Measurements from ENCODE around the gene FAM114A1. TPM values are rescaled to one million over a fixed set of nuclear protein-coding genes. Genes with fewer than 3 reads are reported as not detected.

FAM114A1 gene
- total RNA-seq: 105 TPM

DNA sequence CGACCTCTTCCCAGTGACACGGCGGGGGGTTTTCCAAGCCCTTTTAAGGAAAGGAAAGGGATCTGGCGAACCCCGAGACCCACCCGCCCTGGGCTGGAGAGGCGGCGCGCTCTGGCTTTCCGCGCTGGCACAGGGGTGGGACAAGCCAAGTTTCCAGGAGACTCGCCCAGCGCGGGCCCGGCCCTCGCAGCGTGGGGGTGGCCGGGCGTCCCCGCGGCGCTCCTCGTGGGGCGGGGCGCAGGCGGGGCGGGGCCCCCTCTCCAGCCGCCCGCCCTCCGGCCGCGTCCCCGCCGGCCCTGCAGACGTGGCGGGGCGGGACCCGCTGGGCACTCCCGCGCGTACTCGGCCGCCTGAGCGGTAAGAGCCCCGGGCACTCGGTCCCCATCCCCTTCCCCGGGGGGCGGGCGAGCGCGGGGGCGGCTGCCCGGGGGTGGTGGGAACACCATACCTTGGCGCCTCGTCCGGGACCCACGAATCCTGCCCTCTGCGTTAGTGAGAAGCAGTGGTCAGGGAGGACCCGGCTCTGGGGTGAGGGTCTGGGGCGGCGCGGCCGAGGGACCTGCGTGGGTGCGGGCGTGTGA lies at the start of gene FAM114A1:
FAM114A1 (plus strand) TSS at position 329 of the 581 bp plus-strand sequence. CDS start 10,273 bp downstream, outside the sequence.
- intact Hi-C loops (cut with DNase I): loop anchor here (10.0 kb wide), 1 partner anchor 893 kb away; no protein-coding TSS in a partner anchor
- Histone ChIP-seq H3K36me3 (no peaks in the 10 kb centered on the region), H3K4me3 (peak within 1 kb of the TSS; percentile 89 to 94), H3K27me3 (no peaks in the 10 kb centered on the region), H3K27ac (peak within 1 kb of the TSS; percentile 98), H3K9me3 (no peaks in the 10 kb centered on the region), H3K4me1 (peaks cover 48% of the 10 kb centered on the region)
- no peak for DNase-seq (ENCODE audit: extremely low spot score in 2 of 2)
- TF ChIP-seq, protein P1, sequence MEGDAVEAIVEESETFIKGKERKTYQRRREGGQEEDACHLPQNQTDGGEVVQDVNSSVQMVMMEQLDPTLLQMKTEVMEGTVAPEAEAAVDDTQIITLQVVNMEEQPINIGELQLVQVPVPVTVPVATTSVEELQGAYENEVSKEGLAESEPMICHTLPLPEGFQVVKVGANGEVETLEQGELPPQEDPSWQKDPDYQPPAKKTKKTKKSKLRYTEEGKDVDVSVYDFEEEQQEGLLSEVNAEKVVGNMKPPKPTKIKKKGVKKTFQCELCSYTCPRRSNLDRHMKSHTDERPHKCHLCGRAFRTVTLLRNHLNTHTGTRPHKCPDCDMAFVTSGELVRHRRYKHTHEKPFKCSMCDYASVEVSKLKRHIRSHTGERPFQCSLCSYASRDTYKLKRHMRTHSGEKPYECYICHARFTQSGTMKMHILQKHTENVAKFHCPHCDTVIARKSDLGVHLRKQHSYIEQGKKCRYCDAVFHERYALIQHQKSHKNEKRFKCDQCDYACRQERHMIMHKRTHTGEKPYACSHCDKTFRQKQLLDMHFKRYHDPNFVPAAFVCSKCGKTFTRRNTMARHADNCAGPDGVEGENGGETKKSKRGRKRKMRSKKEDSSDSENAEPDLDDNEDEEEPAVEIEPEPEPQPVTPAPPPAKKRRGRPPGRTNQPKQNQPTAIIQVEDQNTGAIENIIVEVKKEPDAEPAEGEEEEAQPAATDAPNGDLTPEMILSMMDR (IDR thresholded peaks at IDR 0.05): no peak
- TF ChIP-seq POLR2AphosphoS5 (IDR thresholded peaks at IDR 0.05; ENCODE audit: insufficient read depth in 1 of 2, low read depth in 1 of 2): peak in 1 of 2 donors; percentile 58
- peak in 1 of 2 donors; percentile 59 for TF ChIP-seq POLR2A (IDR thresholded peaks at IDR 0.05)

DNA sequence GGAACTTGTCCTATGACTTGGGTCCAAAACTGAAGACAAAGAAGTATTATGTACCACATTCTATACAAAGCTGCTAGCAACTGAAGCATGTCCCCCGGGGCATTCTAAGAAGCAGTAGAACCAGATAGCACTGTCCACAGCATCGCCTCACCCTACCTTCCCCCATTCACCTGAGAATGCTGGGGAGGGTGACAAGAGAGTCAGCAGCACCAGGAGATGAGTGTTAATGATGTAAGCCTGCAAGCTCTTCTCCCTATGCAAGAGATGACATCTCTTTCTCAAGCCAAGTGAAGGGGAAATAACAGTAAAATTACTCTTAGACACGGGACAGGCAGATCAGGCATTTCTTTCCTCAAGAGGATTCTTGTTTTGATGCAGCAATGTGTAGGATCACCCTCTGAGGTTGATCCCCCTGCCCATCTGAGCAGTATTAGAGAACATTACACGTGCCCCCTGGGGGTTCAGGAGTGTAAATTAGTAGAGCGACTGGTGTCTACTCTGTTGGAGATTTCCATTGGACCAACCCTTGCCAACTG lies 49.1 kb upstream of the FAM114A1 start:
- no peak for DNase-seq (ENCODE audit: extremely low spot score in 2 of 2)
- no peak overlapping the region for H3K4me3 ChIP-seq
- H3K9me3 ChIP-seq: no peaks in the 10 kb centered on the region
- TF ChIP-seq, protein P1 (IDR thresholded peaks at IDR 0.05): no peak
- TF ChIP-seq POLR2A (IDR thresholded peaks at IDR 0.05) (no peak), POLR2AphosphoS5 (IDR thresholded peaks at IDR 0.05; ENCODE audit: insufficient read depth in 1 of 2, low read depth in 1 of 2) (no peak)
- H3K27ac ChIP-seq: no peak overlapping the region
- no peaks in the 10 kb centered on the region for H3K27me3 ChIP-seq
- H3K4me1 ChIP-seq: no peaks in the 10 kb centered on the region
- intact Hi-C loops (cut with DNase I): no loop called here
- H3K36me3 ChIP-seq: no peaks in the 10 kb centered on the region

DNA sequence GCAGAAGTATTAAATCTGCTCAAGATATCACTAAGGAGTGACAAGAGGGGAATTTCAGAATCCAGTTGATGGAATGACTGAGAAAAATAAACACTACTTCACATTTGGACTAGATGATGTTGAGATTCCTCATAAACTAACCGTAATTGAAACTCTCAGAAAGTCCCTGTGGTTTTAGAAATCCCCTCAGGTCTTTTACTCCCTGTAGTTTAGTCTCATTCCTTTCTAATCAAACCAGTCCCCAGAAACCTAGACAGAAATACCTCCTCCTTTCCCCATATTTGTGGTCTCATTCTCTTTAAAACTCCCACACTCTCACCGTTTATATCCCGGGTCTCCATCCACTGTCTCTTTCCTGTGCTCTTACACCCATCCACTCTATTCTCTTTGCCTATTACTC lies 48.0 kb upstream of the FAM114A1 start:
- TF ChIP-seq, protein P1 (IDR thresholded peaks at IDR 0.05): no peak
- TF ChIP-seq POLR2AphosphoS5 (IDR thresholded peaks at IDR 0.05; ENCODE audit: insufficient read depth in 1 of 2, low read depth in 1 of 2) (no peak), POLR2A (IDR thresholded peaks at IDR 0.05) (no peak)
- Histone ChIP-seq H3K4me3 (no peak overlapping the region), H3K36me3 (no peaks in the 10 kb centered on the region), H3K9me3 (no peaks in the 10 kb centered on the region), H3K27me3 (no peaks in the 10 kb centered on the region), H3K4me1 (no peaks in the 10 kb centered on the region), H3K27ac (no peak overlapping the region)
- intact Hi-C loops (cut with DNase I): no loop called here
- DNase-seq (ENCODE audit: extremely low spot score in 2 of 2): no peak

DNA sequence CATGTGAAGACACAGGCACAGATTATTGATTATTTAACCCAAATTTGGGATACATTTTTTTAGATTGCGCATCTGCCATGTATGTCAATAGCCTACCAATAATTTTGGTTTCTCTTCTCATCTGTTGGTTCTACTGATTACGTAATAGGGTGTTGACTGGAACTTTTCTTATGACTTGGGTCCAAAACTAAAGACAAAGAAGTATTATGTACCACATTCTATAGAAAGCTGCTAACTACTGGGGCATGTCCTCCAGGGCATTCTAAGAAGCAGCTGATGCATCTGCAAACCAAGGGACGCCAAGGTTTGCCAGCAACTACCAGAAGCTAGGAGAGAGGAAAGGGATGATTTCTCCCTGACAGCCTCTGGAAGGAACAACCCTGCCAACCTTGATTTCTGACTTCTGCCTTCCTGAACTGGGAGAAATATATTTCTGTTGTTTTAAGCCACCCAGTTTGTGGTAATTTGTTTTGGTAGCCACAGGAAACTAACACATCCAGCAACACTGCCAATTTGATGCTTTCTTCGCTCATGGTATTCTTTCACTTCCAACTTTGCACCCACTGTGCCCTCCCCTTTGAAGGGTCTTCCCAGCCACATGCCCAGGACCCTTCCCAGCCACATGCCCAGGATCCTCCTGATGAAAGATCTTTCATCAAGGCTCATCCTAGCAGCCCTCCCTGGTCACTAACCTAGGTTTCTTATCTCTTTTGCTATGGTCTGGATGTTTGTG lies 47.1 kb upstream of the FAM114A1 start:
- DNase-seq (ENCODE audit: extremely low spot score in 2 of 2): no peak
- intact Hi-C loops (cut with DNase I): no loop called here

More for the DNA sequence above, 47.1 kb upstream of the FAM114A1 start:
- Histone ChIP-seq H3K4me1 (no peaks in the 10 kb centered on the region), H3K27ac (no peak overlapping the region), H3K4me3 (no peak overlapping the region), H3K9me3 (no peaks in the 10 kb centered on the region), H3K27me3 (no peaks in the 10 kb centered on the region), H3K36me3 (no peaks in the 10 kb centered on the region)
- TF ChIP-seq POLR2A (IDR thresholded peaks at IDR 0.05): no peak
- TF ChIP-seq POLR2AphosphoS5 (IDR thresholded peaks at IDR 0.05; ENCODE audit: insufficient read depth in 1 of 2, low read depth in 1 of 2): no peak
- TF ChIP-seq, protein P1 (IDR thresholded peaks at IDR 0.05): no peak
